GM23338 (cell line): Measurements from ENCODE around the gene TMEM117. TPM values are rescaled to one million over a fixed set of nuclear protein-coding genes. Genes with fewer than 3 reads are reported as not detected.

ENCODE experiments used
- ATAC-seq: fragments of 200-7000 bp; cut with Tn5 transposase; 3 replicates; pipeline ENCODE4 v1.9.1; 2020
- DNase-seq: peaks from one replicate; pipeline ENCODE4 v3.0.0-alpha.2; 2015; ENCODE audit warnings: low spot score
- H2AFZ ChIP-seq: fragments of 200-600 bp; sonication (generic); 2 replicates; pipeline ENCODE4 v1.8.0; 2016; ENCODE audit warnings: antibody characterized with exemption, mild to moderate bottlenecking, moderate library complexity
- H3F3A ChIP-seq: fragments of 200-600 bp; sonication (generic); replicated peaks from 2 replicates; pipeline ENCODE4 v1.8.0; 2017; ENCODE audit warnings: antibody characterized with exemption, mixed run types, low read depth
- H3K27ac ChIP-seq: fragments of 200-600 bp; sonication (generic); 2 replicates; pipeline ENCODE4 v1.6.1; 2016; ENCODE audit warnings: low read depth
- H3K27me3 ChIP-seq: fragments of 200-600 bp; sonication (generic); 2 replicates; pipeline ENCODE4 v1.8.0; 2016; ENCODE audit warnings: mild to moderate bottlenecking, mixed run types, moderate library complexity; ENCODE audit not compliant: insufficient read depth
- H3K36me3 ChIP-seq: fragments of 200-600 bp; sonication (generic); 2 replicates; pipeline ENCODE4 v1.8.0; 2016; ENCODE audit warnings: mild to moderate bottlenecking; ENCODE audit not compliant: insufficient read depth
- H3K4me1 ChIP-seq: fragments of 200-600 bp; sonication (generic); 2 replicates; pipeline ENCODE4 v1.8.0; 2016; ENCODE audit warnings: mild to moderate bottlenecking, moderate library complexity; ENCODE audit not compliant: insufficient read depth
- H3K4me2 ChIP-seq: fragments of 200-600 bp; sonication (generic); 2 replicates; pipeline ENCODE4 v1.7.1; 2017; ENCODE audit warnings: mixed run types
- H3K4me3 ChIP-seq: fragments of 200-600 bp; sonication (generic); 2 replicates; pipeline ENCODE4 v1.6.1; 2016; ENCODE audit warnings: mixed run types
- H3K79me2 ChIP-seq: fragments of 200-600 bp; sonication (generic); replicated peaks from 2 replicates; pipeline ENCODE4 v1.8.0; 2017; ENCODE audit warnings: mild to moderate bottlenecking; ENCODE audit not compliant: insufficient read depth
- H3K9me2 ChIP-seq: fragments of 200-600 bp; sonication (generic); 2 replicates; pipeline ENCODE4 v1.8.0; 2017; ENCODE audit not compliant: insufficient read depth
- H4K20me1 ChIP-seq: fragments of 200-600 bp; sonication (generic); replicated peaks from 2 replicates; pipeline ENCODE4 v1.8.0; 2017; ENCODE audit warnings: mild to moderate bottlenecking; ENCODE audit not compliant: insufficient read depth
- H3K27ac Mint-ChIP-seq: 2 replicates; pipeline ENCODE4 v1.8.0; 2020; ENCODE audit warnings: inconsistent platforms, mild to moderate bottlenecking, moderate library complexity, mixed read lengths
- H3K27me3 Mint-ChIP-seq: 3 replicates; pipeline ENCODE4 v1.8.0; 2022; ENCODE audit warnings: low read depth, mild to moderate bottlenecking, moderate library complexity, mixed read lengths, inconsistent platforms; ENCODE audit not compliant: insufficient read depth, poor library complexity
- H3K36me3 Mint-ChIP-seq: 3 replicates; pipeline ENCODE4 v1.8.0; 2021; ENCODE audit warnings: low read depth, mild to moderate bottlenecking, inconsistent platforms, moderate library complexity, mixed read lengths
- H3K4me1 Mint-ChIP-seq: 3 replicates; pipeline ENCODE4 v1.8.0; 2020; ENCODE audit warnings: mild to moderate bottlenecking, inconsistent platforms, mixed read lengths
- H3K4me3 Mint-ChIP-seq: 3 replicates; pipeline ENCODE4 v1.8.0; 2021; ENCODE audit warnings: moderate library complexity, mild to moderate bottlenecking, inconsistent platforms, mixed read lengths
- H3K9me3 Mint-ChIP-seq: 3 replicates; pipeline ENCODE4 v1.8.0; 2020; ENCODE audit warnings: moderate library complexity, mild to moderate bottlenecking, inconsistent platforms, mixed read lengths
- CREB1 ChIP-seq: fragments of 250-450 bp; sonication (Bioruptor Pico); IDR thresholded peaks from 2 replicates; pipeline ENCODE4 v1.5.0; 2020; ENCODE audit warnings: low read depth, mild to moderate bottlenecking, moderate library complexity
- EZH2 ChIP-seq: fragments of 200-600 bp; sonication (generic); IDR thresholded peaks from one replicate; pipeline ENCODE4 v1.8.0; 2017; ENCODE audit warnings: antibody characterized with exemption, mild to moderate bottlenecking, low read depth; ENCODE audit not compliant: unreplicated experiment
- EZH2phosphoT487 ChIP-seq: fragments of 200-600 bp; sonication (generic); IDR thresholded peaks from one replicate; pipeline ENCODE4 v1.8.1; 2018; ENCODE audit warnings: antibody characterized with exemption; ENCODE audit not compliant: unreplicated experiment
- JUNB ChIP-seq: IDR thresholded peaks from one replicate; pipeline ENCODE4 v1.6.1; 2016; ENCODE audit warnings: antibody characterized with exemption; ENCODE audit not compliant: unreplicated experiment
- REST ChIP-seq: IDR thresholded peaks from one replicate; pipeline ENCODE4 v1.6.1; 2018; ENCODE audit warnings: antibody characterized with exemption; ENCODE audit not compliant: unreplicated experiment
- STAT1 ChIP-seq: IDR thresholded peaks from one replicate; pipeline ENCODE4 v1.6.1; 2016; ENCODE audit warnings: antibody characterized with exemption; ENCODE audit not compliant: unreplicated experiment
- ZNF114 ChIP-seq: fragments of 250-450 bp; sonication (Bioruptor Pico); IDR thresholded peaks from 2 replicates; pipeline ENCODE4 v1.5.0; 2020; ENCODE audit warnings: mild to moderate bottlenecking, moderate library complexity
- ZNF462 ChIP-seq: fragments of 250-450 bp; sonication (Bioruptor Pico); IDR thresholded peaks from 2 replicates; pipeline ENCODE4 v1.5.0; 2020; ENCODE audit warnings: mild to moderate bottlenecking, moderate library complexity
- polyA plus RNA-seq: library from polyadenylated mRNA; unstranded; fragments of >200 nt; fragmentation: Nextera tagmentation; extraction: Ambion mirVana; gene quantifications from 2 replicates; pipeline ENCODE4 v1.2.1, GENCODE V29; 2016
- total RNA-seq: library from RNA; depleted of rRNA; stranded (reverse); fragments of >200 nt; shearing (Covaris generic); gene quantifications from 2 replicates; pipeline ENCODE4 v1.2.3, GENCODE V29; 2014

Gene TMEM117
- total and polyA plus RNA-seq, 2 experiments from 2014 or later: 0.94 to 1.6 TPM

GRCh38 chr12:43887397-43887796, 51.5 kb downstream of the TMEM117 start:
- Histone ChIP-seq H3K36me3 (peaks cover 5% of the 10 kb centered on the region; the same call in 1 of the 2 replicates), H3K4me1 (no peaks in the 10 kb centered on the region), H3K4me2 (no peak overlapping the region), H2AFZ (no peak overlapping the region), H3K79me2 (no peaks in the 10 kb centered on the region), H3K27ac (no peak overlapping the region), H3K9me2 (no peaks in the 10 kb centered on the region), H3K4me3 (no peak overlapping the region), H3K27me3 (no peaks in the 10 kb centered on the region), H4K20me1 (no peaks in the 10 kb centered on the region), H3F3A (no peaks in the 10 kb centered on the region)
- no peak for DNase-seq
- no peak for ATAC-seq
- Mint-ChIP-seq H3K4me3 (no peak overlapping the region), H3K27me3 (no peaks in the 10 kb centered on the region), H3K27ac (no peak overlapping the region), H3K4me1 (no peaks in the 10 kb centered on the region), H3K36me3 (peaks cover 6% of the 10 kb centered on the region; the same call in 2 of the 3 replicates), H3K9me3 (peaks cover 6% of the 10 kb centered on the region; the same call in 2 of the 3 replicates)
- TF ChIP-seq JUNB: no peak
- TF ChIP-seq EZH2phosphoT487: no peak
- TF ChIP-seq REST: no peak
- TF ChIP-seq STAT1: no peak
- no peak for TF ChIP-seq CREB1 (CRISPR knock-in tag)
- TF ChIP-seq EZH2: no peak
- TF ChIP-seq ZNF462 (CRISPR knock-in tag): no peak
- TF ChIP-seq ZNF114 (CRISPR knock-in tag): no peak
